Measurements from ENCODE around the gene NTM.

Gene NTM

GRCh38 chr11:131504199-131504949, 134.0 kb downstream of the NTM start:
- Mint-ChIP-seq H3K36me3 (ENCODE audit: low read depth) (no peaks in the 10 kb centered on the region), H3K27me3 (no peaks in the 10 kb centered on the region), H3K4me3 (no peak overlapping the region), H3K9me3 (no peaks in the 10 kb centered on the region), H3K27ac (no peak overlapping the region), H3K4me1 (no peaks in the 10 kb centered on the region)
- no peak for ATAC-seq
- no peak for DNase-seq

- Mint-ChIP-seq H3K9me3 (no peaks in the 10 kb centered on the region), H3K4me3 (no peak overlapping the region), H3K27ac (no peak overlapping the region), H3K4me1 (no peaks in the 10 kb centered on the region), H3K27me3 (no peaks in the 10 kb centered on the region), H3K36me3 (ENCODE audit: low read depth) (no peaks in the 10 kb centered on the region)
- ATAC-seq (no peak), DNase-seq (no peak)
These were observed 135.9 kb downstream of the NTM start for GRCh38 chr11:131506348-131506747.

GRCh38 chr11:131510662-131511061, 140.2 kb downstream of the NTM start:
- no peaks in the 10 kb centered on the region for H3K9me3 Mint-ChIP-seq
- H3K4me1 Mint-ChIP-seq = no peaks in the 10 kb centered on the region
- no peak overlapping the region for H3K27ac Mint-ChIP-seq
- no peaks in the 10 kb centered on the region for H3K27me3 Mint-ChIP-seq
- DNase-seq = no peak
- no peaks in the 10 kb centered on the region for H3K36me3 Mint-ChIP-seq (ENCODE audit: low read depth)
- H3K4me3 Mint-ChIP-seq = no peak overlapping the region
- ATAC-seq = no peak

GRCh38 chr11:131511794-131512193, 141.4 kb downstream of the NTM start:
- Mint-ChIP-seq H3K36me3 (ENCODE audit: low read depth) (no peaks in the 10 kb centered on the region), H3K9me3 (no peaks in the 10 kb centered on the region), H3K4me1 (no peaks in the 10 kb centered on the region), H3K27me3 (no peaks in the 10 kb centered on the region), H3K27ac (no peak overlapping the region), H3K4me3 (no peak overlapping the region)
- ATAC-seq (no peak), DNase-seq (peak; percentile 3)

- H3K4me1 Mint-ChIP-seq = no peaks in the 10 kb centered on the region
- H3K27me3 Mint-ChIP-seq = no peaks in the 10 kb centered on the region
- H3K4me3 Mint-ChIP-seq = no peak overlapping the region
- H3K27ac Mint-ChIP-seq = no peak overlapping the region
- H3K36me3 Mint-ChIP-seq (ENCODE audit: low read depth) = no peaks in the 10 kb centered on the region
- no peaks in the 10 kb centered on the region for H3K9me3 Mint-ChIP-seq
- DNase-seq (no peak), ATAC-seq (no peak)
These were observed 141.8 kb downstream of the NTM start for GRCh38 chr11:131512228-131512627.

- Mint-ChIP-seq H3K36me3 (ENCODE audit: low read depth) (no peaks in the 10 kb centered on the region), H3K27ac (no peak overlapping the region), H3K9me3 (no peaks in the 10 kb centered on the region), H3K4me1 (no peaks in the 10 kb centered on the region), H3K4me3 (no peak overlapping the region), H3K27me3 (no peaks in the 10 kb centered on the region)
- no peak for DNase-seq
- no peak for ATAC-seq
These were observed 143.6 kb downstream of the NTM start for GRCh38 chr11:131514062-131514461.

GRCh38 chr11:131518305-131518838, 148.0 kb downstream of the NTM start:
- no peaks in the 10 kb centered on the region for H3K27me3 Mint-ChIP-seq
- no peak for DNase-seq
- ATAC-seq = no peak
- H3K9me3 Mint-ChIP-seq = peaks cover 3% of the 10 kb centered on the region
- H3K27ac Mint-ChIP-seq = no peak overlapping the region
- no peak overlapping the region for H3K4me3 Mint-ChIP-seq
- no peaks in the 10 kb centered on the region for H3K4me1 Mint-ChIP-seq
- no peaks in the 10 kb centered on the region for H3K36me3 Mint-ChIP-seq (ENCODE audit: low read depth)

GRCh38 chr11:131522851-131523250, 152.4 kb downstream of the NTM start:
- Mint-ChIP-seq H3K36me3 (ENCODE audit: low read depth) (no peaks in the 10 kb centered on the region), H3K9me3 (peaks cover 3% of the 10 kb centered on the region), H3K27me3 (no peaks in the 10 kb centered on the region), H3K27ac (no peak overlapping the region), H3K4me1 (no peaks in the 10 kb centered on the region), H3K4me3 (no peak overlapping the region)
- DNase-seq = no peak
- no peak for ATAC-seq

GRCh38 chr11:131530407-131530806, 160.0 kb downstream of the NTM start:
- H3K36me3 Mint-ChIP-seq (ENCODE audit: low read depth) = no peaks in the 10 kb centered on the region
- no peak for ATAC-seq
- no peak overlapping the region for H3K27ac Mint-ChIP-seq
- no peaks in the 10 kb centered on the region for H3K9me3 Mint-ChIP-seq
- H3K27me3 Mint-ChIP-seq = no peaks in the 10 kb centered on the region
- no peak for DNase-seq
- no peaks in the 10 kb centered on the region for H3K4me1 Mint-ChIP-seq
- H3K4me3 Mint-ChIP-seq = no peak overlapping the region

- Mint-ChIP-seq H3K27ac (no peak overlapping the region), H3K36me3 (ENCODE audit: low read depth) (no peaks in the 10 kb centered on the region), H3K4me3 (no peak overlapping the region), H3K4me1 (no peaks in the 10 kb centered on the region), H3K27me3 (no peaks in the 10 kb centered on the region), H3K9me3 (no peaks in the 10 kb centered on the region)
- ATAC-seq (no peak), DNase-seq (no peak)
These were observed 162.7 kb downstream of the NTM start for GRCh38 chr11:131533149-131533548.

GRCh38 chr11:131533998-131534397, 163.6 kb downstream of the NTM start:
- Mint-ChIP-seq H3K36me3 (ENCODE audit: low read depth) (no peaks in the 10 kb centered on the region), H3K27me3 (no peaks in the 10 kb centered on the region), H3K9me3 (no peaks in the 10 kb centered on the region), H3K27ac (no peak overlapping the region), H3K4me1 (no peaks in the 10 kb centered on the region), H3K4me3 (no peak overlapping the region)
- no peak for ATAC-seq
- no peak for DNase-seq

- ATAC-seq = no peak
- Mint-ChIP-seq H3K27me3 (no peaks in the 10 kb centered on the region), H3K4me3 (no peak overlapping the region), H3K36me3 (ENCODE audit: low read depth) (no peaks in the 10 kb centered on the region), H3K27ac (no peak overlapping the region), H3K9me3 (no peaks in the 10 kb centered on the region), H3K4me1 (no peaks in the 10 kb centered on the region)
- no peak for DNase-seq
These were observed 164.2 kb downstream of the NTM start for GRCh38 chr11:131534611-131535010.

- Mint-ChIP-seq H3K4me1 (no peaks in the 10 kb centered on the region), H3K27ac (no peak overlapping the region), H3K27me3 (no peaks in the 10 kb centered on the region), H3K4me3 (no peak overlapping the region), H3K9me3 (no peaks in the 10 kb centered on the region), H3K36me3 (ENCODE audit: low read depth) (no peaks in the 10 kb centered on the region)
- DNase-seq = no peak
- no peak for ATAC-seq
These were observed 165.7 kb downstream of the NTM start for GRCh38 chr11:131536159-131536558.

GRCh38 chr11:131537196-131537595, 166.8 kb downstream of the NTM start:
- Mint-ChIP-seq H3K9me3 (no peaks in the 10 kb centered on the region), H3K4me3 (no peak overlapping the region), H3K27me3 (no peaks in the 10 kb centered on the region), H3K27ac (no peak overlapping the region), H3K36me3 (ENCODE audit: low read depth) (no peaks in the 10 kb centered on the region), H3K4me1 (no peaks in the 10 kb centered on the region)
- ATAC-seq = no peak
- no peak for DNase-seq

GRCh38 chr11:131537748-131538147, 167.3 kb downstream of the NTM start:
- H3K4me3 Mint-ChIP-seq = no peak overlapping the region
- H3K36me3 Mint-ChIP-seq (ENCODE audit: low read depth) = no peaks in the 10 kb centered on the region
- no peaks in the 10 kb centered on the region for H3K27me3 Mint-ChIP-seq
- no peaks in the 10 kb centered on the region for H3K4me1 Mint-ChIP-seq
- H3K9me3 Mint-ChIP-seq = no peaks in the 10 kb centered on the region
- ATAC-seq (no peak), DNase-seq (no peak)
- no peak overlapping the region for H3K27ac Mint-ChIP-seq

- Mint-ChIP-seq H3K36me3 (ENCODE audit: low read depth) (no peaks in the 10 kb centered on the region), H3K27me3 (no peaks in the 10 kb centered on the region)
These were observed 167.9 kb downstream of the NTM start for GRCh38 chr11:131538322-131538721.

More at GRCh38 chr11:131538322-131538721, 167.9 kb downstream of the NTM start:
- H3K9me3 Mint-ChIP-seq = no peaks in the 10 kb centered on the region
- H3K4me1 Mint-ChIP-seq = no peaks in the 10 kb centered on the region
- no peak for DNase-seq
- no peak for ATAC-seq
- H3K4me3 Mint-ChIP-seq = no peak overlapping the region
- H3K27ac Mint-ChIP-seq = no peak overlapping the region

All from activated naive CD8-positive, alpha-beta T cell treated with anti-CD3 and anti-CD28 coated beads, Interleukin-2, amount 50 U/mL, for 24 hours (primary cell).